Skeletal muscle tissue (tissue), 4 donors: ENCODE data around the gene CREBBP. TPM values are rescaled to one million over a fixed set of nuclear protein-coding genes. Genes with fewer than 3 reads are reported as not detected.
A peak's percentile ranks its signal among the peaks of the same experiment; 100 is the strongest.

Experiments used
- H3K27ac ChIP-seq: one replicate; pipeline ENCODE4 v1.7.0; 2013; ENCODE audit warnings: mild to moderate bottlenecking, low read depth, low read length, inconsistent platforms
- H3K27me3 ChIP-seq, 3 donors: one replicate each; pipeline ENCODE4 v1.7.0; 2013; ENCODE audit warnings: low read length in 3 of 3; ENCODE audit not compliant: control insufficient read depth in 3 of 3, insufficient read depth in 3 of 3
- H3K36me3 ChIP-seq, 3 donors: one replicate each; pipeline ENCODE4 v1.7.0; 2013; ENCODE audit warnings: low read length in 3 of 3; ENCODE audit not compliant: control insufficient read depth in 3 of 3, insufficient read depth in 3 of 3
- H3K4me1 ChIP-seq, 3 donors: one replicate each; pipeline ENCODE4 v1.7.0; 2013; ENCODE audit warnings: low read length in 3 of 3, mild to moderate bottlenecking in 3 of 3; ENCODE audit not compliant: control insufficient read depth in 3 of 3, insufficient read depth in 3 of 3
- H3K4me3 ChIP-seq, 3 donors: one replicate each; pipeline ENCODE4 v1.7.0; 2013; ENCODE audit warnings: low read length in 3 of 3
- H3K9ac ChIP-seq, 3 donors: one replicate each; pipeline ENCODE4 v1.7.0; 2013; ENCODE audit warnings: low read length in 3 of 3, mild to moderate bottlenecking in 3 of 3, moderate library complexity in 2 of 3, low read depth in 1 of 3
- H3K9me3 ChIP-seq, 3 donors: one replicate each; pipeline ENCODE4 v1.7.0; 2013; ENCODE audit warnings: low read length in 3 of 3; ENCODE audit not compliant: control insufficient read depth in 3 of 3
- total RNA-seq: library from RNA; depleted of rRNA; stranded (reverse); fragments of >200 nt; gene quantifications from one replicate; pipeline ENCODE4 v1.2.3, GENCODE V29; 2014
- donor health status: Osteomylitis.

CREBBP gene
- total RNA-seq, 1 donor from 2014 or later = 49.6 TPM

GRCh38 chr16:3872216-3872895 is 8.2 kb downstream of the CREBBP start:
- no peaks in the 10 kb centered on the region for H3K27me3 ChIP-seq
- peak overlapping the region; percentile 38 to 56 (median 45) for H3K4me3 ChIP-seq
- H3K27ac ChIP-seq = no peak overlapping the region
- no peaks in the 10 kb centered on the region for H3K9me3 ChIP-seq
- H3K9ac ChIP-seq = peak overlapping the region; percentile 6 to 47 (median 41)
- H3K4me1 ChIP-seq = peaks cover 66 to 75% (median 75%) of the 10 kb centered on the region in 3 donors
- H3K36me3 ChIP-seq = peaks cover 0 to 3% (median 2%) of the 10 kb centered on the region in 3 donors

- Histone ChIP-seq H3K9me3 (no peaks in the 10 kb centered on the region), H3K9ac (no peak overlapping the region), H3K4me3 (no peak overlapping the region), H3K4me1 (peaks cover 55 to 59% (median 56%) of the 10 kb centered on the region in 3 donors), H3K36me3 (peaks cover 0 to 2% (median 0%) of the 10 kb centered on the region in 3 donors), H3K27me3 (no peaks in the 10 kb centered on the region), H3K27ac (no peak overlapping the region)
These were observed 11.5 kb downstream of the CREBBP start for GRCh38 chr16:3868967-3869366.

- no peak overlapping the region for H3K9ac ChIP-seq
- H3K27me3 ChIP-seq = no peaks in the 10 kb centered on the region
- no peak overlapping the region for H3K4me3 ChIP-seq
- peaks cover 55 to 59% (median 56%) of the 10 kb centered on the region in 3 donors for H3K4me1 ChIP-seq
- H3K9me3 ChIP-seq = no peaks in the 10 kb centered on the region
- no peak overlapping the region for H3K27ac ChIP-seq
- H3K36me3 ChIP-seq = peaks cover 0 to 2% (median 0%) of the 10 kb centered on the region in 3 donors
These were observed 12.0 kb downstream of the CREBBP start for GRCh38 chr16:3868556-3868955.

GRCh38 chr16:3866703-3867431 is 13.6 kb downstream of the CREBBP start:
- Histone ChIP-seq H3K4me1 (peaks cover 52 to 59% (median 53%) of the 10 kb centered on the region in 3 donors), H3K9me3 (no peaks in the 10 kb centered on the region), H3K27me3 (no peaks in the 10 kb centered on the region), H3K27ac (no peak overlapping the region), H3K4me3 (no peak overlapping the region), H3K36me3 (peaks cover 0 to 2% (median 0%) of the 10 kb centered on the region in 3 donors), H3K9ac (no peak overlapping the region)

GRCh38 chr16:3865241-3865640 is 15.3 kb downstream of the CREBBP start:
- Histone ChIP-seq H3K36me3 (no peaks in the 10 kb centered on the region), H3K9me3 (no peaks in the 10 kb centered on the region), H3K4me1 (peaks cover 51 to 52% (median 52%) of the 10 kb centered on the region in 3 donors), H3K4me3 (no peak overlapping the region), H3K27me3 (no peaks in the 10 kb centered on the region), H3K9ac (no peak overlapping the region), H3K27ac (no peak overlapping the region)

- Histone ChIP-seq H3K9ac (peak overlapping the region in 1 of 3 donors; percentile 12), H3K27ac (no peak overlapping the region), H3K4me1 (peaks cover 51 to 52% (median 52%) of the 10 kb centered on the region in 3 donors), H3K4me3 (no peak overlapping the region), H3K27me3 (no peaks in the 10 kb centered on the region), H3K9me3 (no peaks in the 10 kb centered on the region), H3K36me3 (no peaks in the 10 kb centered on the region)
These were observed 16.0 kb downstream of the CREBBP start for GRCh38 chr16:3864562-3864961.

- no peak overlapping the region for H3K27ac ChIP-seq
- peak overlapping the region; percentile 6 to 46 (median 45) for H3K4me3 ChIP-seq
- H3K9ac ChIP-seq = peak overlapping the region in 2 of 3 donors; percentile 62 to 69
- no peaks in the 10 kb centered on the region for H3K27me3 ChIP-seq
- H3K4me1 ChIP-seq = peaks cover 44 to 50% (median 47%) of the 10 kb centered on the region in 3 donors
- no peaks in the 10 kb centered on the region for H3K9me3 ChIP-seq
- no peaks in the 10 kb centered on the region for H3K36me3 ChIP-seq
These were observed 16.9 kb downstream of the CREBBP start for GRCh38 chr16:3863587-3863986.

- Histone ChIP-seq H3K9ac (no peak overlapping the region), H3K27ac (no peak overlapping the region), H3K4me1 (peaks cover 55 to 62% (median 56%) of the 10 kb centered on the region in 3 donors), H3K27me3 (no peaks in the 10 kb centered on the region), H3K36me3 (no peaks in the 10 kb centered on the region), H3K9me3 (no peaks in the 10 kb centered on the region), H3K4me3 (no peak overlapping the region)
These were observed 18.6 kb downstream of the CREBBP start for GRCh38 chr16:3861808-3862451.

GRCh38 chr16:3859889-3860288 is 20.6 kb downstream of the CREBBP start:
- peaks cover 62 to 74% (median 64%) of the 10 kb centered on the region in 3 donors for H3K4me1 ChIP-seq

More at GRCh38 chr16:3859889-3860288, 20.6 kb downstream of the CREBBP start:
- Histone ChIP-seq H3K9ac (no peak overlapping the region), H3K4me3 (no peak overlapping the region), H3K27ac (no peak overlapping the region), H3K27me3 (no peaks in the 10 kb centered on the region), H3K36me3 (no peaks in the 10 kb centered on the region), H3K9me3 (no peaks in the 10 kb centered on the region)
